PC-3 (cell line): ENCODE measurements around the gene HIVEP3. TPM values are rescaled to one million over a fixed set of nuclear protein-coding genes. Genes with fewer than 3 reads are reported as not detected.

Experiments
- ATAC-seq: fragments of 200-7000 bp; cut with Tn5 transposase; 2 replicates; pipeline ENCODE4 v1.9.1; 2020; ENCODE audit warnings: mild to moderate bottlenecking, moderate library complexity
- BruUV-seq: library from RNA; stranded (reverse); fragments of 400-500 nt; replicated peaks from 2 replicates; lab custom pipeline; 2021; lab: Mats Ljungman, UMichigan
- CTCF ChIA-PET: fragments of 300-600 bp; sonication (Branson Sonifier 250); formaldehyde crosslinking; loops from one replicate; lab custom pipeline; 2022; ENCODE audit warnings: antibody characterized with exemption; lab: Charles Lee
- POLR2A ChIA-PET: fragments of 300-600 bp; sonication (Branson Sonifier 250); formaldehyde crosslinking; loops from one replicate; lab custom pipeline; 2022; ENCODE audit warnings: antibody characterized with exemption; ENCODE audit not compliant: unreplicated experiment; lab: Charles Lee
- DNase-seq: peaks from one replicate; pipeline ENCODE4 v3.0.0-alpha.2; 2015
- H2AFZ ChIP-seq: fragments of 300-600 bp; sonication (generic); 2 replicates; pipeline ENCODE4 v1.6.0; 2016; ENCODE audit warnings: antibody characterized with exemption, low read length
- H3F3A ChIP-seq: fragments of 300-600 bp; sonication (generic); one replicate; pipeline ENCODE4 v1.6.0; 2017; ENCODE audit warnings: antibody characterized with exemption, low read length, control low read depth, mild to moderate bottlenecking; ENCODE audit not compliant: unreplicated experiment
- H3K27ac ChIP-seq: fragments of 300-600 bp; sonication (generic); 2 replicates; pipeline ENCODE4 v1.5.1; 2016; ENCODE audit warnings: mild to moderate bottlenecking, low read length
- H3K27me3 ChIP-seq: fragments of 300-600 bp; sonication (generic); 2 replicates; pipeline ENCODE4 v1.6.1; 2016; ENCODE audit warnings: low read length, mixed read lengths
- H3K36me3 ChIP-seq: fragments of 300-600 bp; sonication (generic); 2 replicates; pipeline ENCODE4 v1.6.1; 2016; ENCODE audit warnings: low read depth, mixed run types, low read length, mixed read lengths
- H3K4me1 ChIP-seq: fragments of 300-600 bp; sonication (generic); 2 replicates; pipeline ENCODE4 v1.5.1; 2016; ENCODE audit warnings: low read length; ENCODE audit not compliant: insufficient read depth
- H3K4me2 ChIP-seq: fragments of 300-600 bp; sonication (generic); 2 replicates; pipeline ENCODE4 v1.6.0; 2016; ENCODE audit warnings: low read length
- H3K4me3 ChIP-seq: fragments of 300-600 bp; sonication (generic); 2 replicates; pipeline ENCODE4 v1.5.1; 2016; ENCODE audit warnings: mild to moderate bottlenecking, low read length, mixed read lengths
- H3K79me2 ChIP-seq: fragments of 300-600 bp; sonication (generic); 2 replicates; pipeline ENCODE4 v1.6.1; 2017; ENCODE audit warnings: low read length, mixed read lengths
- H3K9ac ChIP-seq: fragments of 300-600 bp; sonication (generic); 2 replicates; pipeline ENCODE4 v1.6.0; 2016; ENCODE audit warnings: mild to moderate bottlenecking, low read length
- H3K9me2 ChIP-seq: fragments of 300-600 bp; sonication (generic); replicated peaks from 2 replicates; pipeline ENCODE4 v1.6.1; 2016; ENCODE audit warnings: mixed run types, low read length, mixed read lengths
- H3K9me3 ChIP-seq: fragments of 300-600 bp; sonication (generic); 2 replicates; pipeline ENCODE4 v1.6.1; 2016; ENCODE audit warnings: low read length, mixed read lengths
- H4K20me1 ChIP-seq: fragments of 300-600 bp; sonication (generic); 2 replicates; pipeline ENCODE4 v1.6.1; 2016; ENCODE audit warnings: low read length, mixed read lengths
- EZH2 ChIP-seq: fragments of 300-600 bp; sonication (generic); IDR thresholded peaks from one replicate; pipeline ENCODE4 v1.6.1; 2017; ENCODE audit warnings: antibody characterized with exemption, mild to moderate bottlenecking, low read length; ENCODE audit not compliant: unreplicated experiment
- EZH2phosphoT487 ChIP-seq: fragments of 300-600 bp; sonication (generic); IDR thresholded peaks from 2 replicates; pipeline ENCODE4 v1.6.1; 2018; ENCODE audit warnings: mild to moderate bottlenecking, antibody characterized with exemption, low read length, borderline replicate concordance
- intact Hi-C: fragments of 100-400 bp; cut with micrococcal nuclease; formaldehyde crosslinking; loops from 2 replicates; pipeline ENCODE4 v1.9.0; 2023
- total RNA-seq: library from RNA; depleted of rRNA; stranded (reverse); fragments of >200 nt; gene quantifications from 2 replicates; pipeline ENCODE4 v1.2.3, GENCODE V29; 2014
- TF ChIP-seq, protein P1 (sequence below): fragments of 300-600 bp; sonication (generic); conservative IDR thresholded peaks from 2 replicates; pipeline ENCODE4 v1.5.1; 2017; ENCODE audit warnings: antibody characterized with exemption, low read depth, mild to moderate bottlenecking, low read length

Gene HIVEP3
- total RNA-seq, 1 experiment from 2014 or later = 9.8 TPM

- Histone ChIP-seq H2AFZ (no peak overlapping the region), H3K36me3 (no peaks in the 10 kb centered on the region), H3K4me1 (0 out of 2 replicates have a peak, but pooled peaks cover 8% of the 10 kb centered on the region), H3K9me2 (no peaks in the 10 kb centered on the region), H3K79me2 (no peaks in the 10 kb centered on the region), H3K9ac (no peak overlapping the region), H3K27me3 (no peaks in the 10 kb centered on the region), H3K9me3 (no peaks in the 10 kb centered on the region), H3K27ac (no peak overlapping the region), H3K4me2 (no peak overlapping the region), H4K20me1 (no peaks in the 10 kb centered on the region), H3F3A (no peaks in the 10 kb centered on the region), H3K4me3 (no peak overlapping the region)
- ATAC-seq (peak; percentile 83), DNase-seq (peak; percentile 74)
- ChIA-PET POLR2A (interaction anchor here (0.6 kb wide), 1 partner anchor 217 kb away, joined by 4 read pairs; no protein-coding TSS in a partner anchor), CTCF (interaction anchor here (1.0 kb wide), 1 partner anchor 221 kb away, joined by 3 read pairs; no protein-coding TSS in a partner anchor)
- TF ChIP-seq EZH2phosphoT487 (no peak), EZH2 (no peak)
- TF ChIP-seq, protein P1, sequence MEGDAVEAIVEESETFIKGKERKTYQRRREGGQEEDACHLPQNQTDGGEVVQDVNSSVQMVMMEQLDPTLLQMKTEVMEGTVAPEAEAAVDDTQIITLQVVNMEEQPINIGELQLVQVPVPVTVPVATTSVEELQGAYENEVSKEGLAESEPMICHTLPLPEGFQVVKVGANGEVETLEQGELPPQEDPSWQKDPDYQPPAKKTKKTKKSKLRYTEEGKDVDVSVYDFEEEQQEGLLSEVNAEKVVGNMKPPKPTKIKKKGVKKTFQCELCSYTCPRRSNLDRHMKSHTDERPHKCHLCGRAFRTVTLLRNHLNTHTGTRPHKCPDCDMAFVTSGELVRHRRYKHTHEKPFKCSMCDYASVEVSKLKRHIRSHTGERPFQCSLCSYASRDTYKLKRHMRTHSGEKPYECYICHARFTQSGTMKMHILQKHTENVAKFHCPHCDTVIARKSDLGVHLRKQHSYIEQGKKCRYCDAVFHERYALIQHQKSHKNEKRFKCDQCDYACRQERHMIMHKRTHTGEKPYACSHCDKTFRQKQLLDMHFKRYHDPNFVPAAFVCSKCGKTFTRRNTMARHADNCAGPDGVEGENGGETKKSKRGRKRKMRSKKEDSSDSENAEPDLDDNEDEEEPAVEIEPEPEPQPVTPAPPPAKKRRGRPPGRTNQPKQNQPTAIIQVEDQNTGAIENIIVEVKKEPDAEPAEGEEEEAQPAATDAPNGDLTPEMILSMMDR = peak; percentile 72
- intact Hi-C loops = loop anchor here (1.0 kb wide), 1 partner anchor 221 kb away; no protein-coding TSS in a partner anchor
- BruUV-seq = no TSS peak
These were observed 123.4 kb downstream of the HIVEP3 start for GRCh38 chr1:41795205-41795762.

GRCh38 chr1:41794031-41794430 is 124.7 kb downstream of the HIVEP3 start:
- Histone ChIP-seq H3K36me3 (no peaks in the 10 kb centered on the region), H3K27me3 (no peaks in the 10 kb centered on the region), H3K9ac (no peak overlapping the region), H3K4me3 (no peak overlapping the region), H3K4me2 (no peak overlapping the region), H2AFZ (no peak overlapping the region), H3K27ac (no peak overlapping the region), H3K4me1 (peaks cover 4% of the 10 kb centered on the region; the same call in 1 of the 2 replicates), H3K9me3 (no peaks in the 10 kb centered on the region), H3K9me2 (no peaks in the 10 kb centered on the region), H3F3A (no peaks in the 10 kb centered on the region), H4K20me1 (no peaks in the 10 kb centered on the region), H3K79me2 (no peaks in the 10 kb centered on the region)
- ATAC-seq = no peak
- intact Hi-C loops = no loop called here
- DNase-seq = no peak
- ChIA-PET POLR2A (no interaction called here), CTCF (no interaction called here)
- no TSS peak for BruUV-seq
- TF ChIP-seq EZH2 = no peak
- TF ChIP-seq, protein P1 = no peak
- TF ChIP-seq EZH2phosphoT487 = no peak

DNA sequence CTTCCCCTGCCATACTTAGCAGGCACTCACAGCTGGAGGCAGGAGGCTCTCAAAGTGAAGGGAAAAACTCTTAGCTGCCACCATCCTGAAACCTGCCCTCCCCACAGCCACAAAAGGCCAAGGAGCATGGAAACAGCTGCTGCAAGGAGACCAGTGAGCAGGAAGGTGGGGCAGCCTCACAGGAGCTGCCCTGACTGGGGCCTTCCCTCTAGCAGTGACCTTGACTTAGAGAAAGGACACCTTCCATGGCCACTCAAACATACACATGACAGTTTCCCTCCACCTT is 126.3 kb downstream of the HIVEP3 start:
- Histone ChIP-seq H3K4me2 (no peak overlapping the region), H3K36me3 (no peaks in the 10 kb centered on the region), H3K27ac (no peak overlapping the region), H3K9me2 (no peaks in the 10 kb centered on the region), H3K4me1 (peaks cover 4% of the 10 kb centered on the region; the same call in 1 of the 2 replicates), H3K4me3 (no peak overlapping the region), H3K9ac (no peak overlapping the region), H4K20me1 (no peaks in the 10 kb centered on the region), H2AFZ (no peak overlapping the region), H3F3A (no peaks in the 10 kb centered on the region), H3K27me3 (no peaks in the 10 kb centered on the region), H3K9me3 (no peaks in the 10 kb centered on the region), H3K79me2 (no peaks in the 10 kb centered on the region)
- ChIA-PET CTCF (no interaction called here), POLR2A (no interaction called here)
- no TSS peak for BruUV-seq
- intact Hi-C loops = no loop called here
- TF ChIP-seq, protein P1 = no peak
- TF ChIP-seq EZH2 (no peak), EZH2phosphoT487 (no peak)
- DNase-seq (no peak), ATAC-seq (no peak)
